ENCODE measurements around the gene MTHFD1L.

DNA sequence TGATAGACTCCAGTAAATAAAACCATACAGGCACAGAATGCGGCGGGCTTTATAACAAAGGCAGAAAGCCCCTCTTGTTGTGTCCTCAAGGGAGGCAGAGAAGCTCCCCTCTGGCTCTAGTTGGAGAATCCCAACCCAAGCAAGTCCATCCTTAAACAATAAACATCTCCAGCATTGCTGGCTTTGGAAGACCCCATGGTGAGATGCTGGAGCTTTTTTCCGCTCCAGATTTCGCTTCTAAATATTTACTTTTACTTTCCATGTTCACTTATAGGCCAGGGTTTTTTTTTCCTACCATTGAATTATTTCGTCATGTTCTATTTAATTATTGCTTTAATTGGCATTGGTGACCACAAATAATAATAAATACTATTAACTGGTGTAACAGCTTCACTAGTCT, 176.2 kb downstream of the MTHFD1L start:
- TF ChIP-seq CTCF (IDR thresholded peaks at IDR 0.05) (no peak), POLR2A (IDR thresholded peaks at IDR 0.05) (no peak)
